Spleen (tissue), 11 donors: ENCODE data around the gene DCLK2. TPM values are rescaled to one million over a fixed set of nuclear protein-coding genes. Genes with fewer than 3 reads are reported as not detected.

Experiments used
- DNase-seq: peaks from one replicate; pipeline ENCODE4 v3.0.0-alpha.2; 2020
- H3K27ac ChIP-seq, 8 donors: fragments of 200-600 bp; sonication (generic) in 7 of 8; 1 replicate in 4 of 8; 2 replicates in 4 of 8; pipeline versions ENCODE4 v1.5.0 to v1.8.0; 2016 to 2021; ENCODE audit warnings: inconsistent platforms in 4 of 8, mild to moderate bottlenecking in 4 of 8, moderate library complexity in 1 of 8
- H3K27me3 ChIP-seq, 7 donors: fragments of 200-600 bp; sonication (generic) in 6 of 7; replicated peaks in 1 of 7; 1 replicate in 4 of 7; 2 replicates in 3 of 7; pipeline versions ENCODE4 v1.5.0 to v1.8.0; 2016 to 2021; ENCODE audit warnings: inconsistent platforms in 3 of 7, mild to moderate bottlenecking in 1 of 7
- H3K36me3 ChIP-seq, 6 donors: fragments of 200-600 bp; sonication (generic) in 5 of 6; 1 replicate in 4 of 6; 2 replicates in 2 of 6; pipeline versions ENCODE4 v1.5.0 to v1.8.0; 2016 to 2021; ENCODE audit warnings: inconsistent platforms in 2 of 6
- H3K4me1 ChIP-seq, 6 donors: fragments of 200-600 bp; sonication (generic) in 5 of 6; 1 replicate in 3 of 6; 2 replicates in 3 of 6; pipeline versions ENCODE4 v1.5.0 to v1.8.0; 2016 to 2021; ENCODE audit warnings: inconsistent platforms in 3 of 6
- H3K4me3 ChIP-seq, 8 donors: fragments of 200-600 bp; sonication (generic) in 7 of 8; 1 replicate in 4 of 8; 2 replicates in 4 of 8; pipeline versions ENCODE4 v1.5.0 to v1.8.0; 2016 to 2021; ENCODE audit warnings: inconsistent platforms in 4 of 8, mild to moderate bottlenecking in 4 of 8, moderate library complexity in 2 of 8
- H3K9me3 ChIP-seq, 8 donors: fragments of 200-600 bp; sonication (generic) in 7 of 8; 1 replicate in 4 of 8; 2 replicates in 4 of 8; pipeline versions ENCODE4 v1.5.0 to v1.8.0; 2016 to 2021; ENCODE audit warnings: inconsistent platforms in 4 of 8
- CTCF ChIP-seq, 11 experiments: fragments of 200-600 bp in 7 of 11; fragments of 450-650 bp in 4 of 11; sonication (generic) in 4 of 11; IDR thresholded peaks in 8 of 11; conservative IDR thresholded peaks in 3 of 11; 1 replicate in 7 of 11; 2 replicates in 4 of 11; pipeline versions ENCODE4 v1.4.0 to v1.8.0; 2016 to 2021; ENCODE audit warnings: antibody characterized with exemption in 11 of 11, inconsistent platforms in 4 of 11, mild to moderate bottlenecking in 1 of 11
- POLR2A ChIP-seq, 3 donors: fragments of 450-650 bp; IDR thresholded peaks; one replicate each; pipeline ENCODE4 v1.5.1; 2017; ENCODE audit warnings: antibody characterized with exemption in 3 of 3, mild to moderate bottlenecking in 1 of 3
- POLR2AphosphoS5 ChIP-seq, 3 donors: sonication (generic); formaldehyde crosslinking; IDR thresholded peaks; one replicate each; pipeline ENCODE4 v1.5.1; 2017; ENCODE audit warnings: antibody characterized with exemption in 3 of 3
- WGBS, 5 donors: extraction: QIAGEN DNeasy Blood & Tissue Kit in 3 of 5; methylation state at CpG; one replicate each; pipeline versions ENCODE4 v1.1.5 to v1.1.7; 2013 to 2018; 5-methylcytosine and 5-hydroxymethylcytosine counted together
- intact Hi-C: fragments of 100-400 bp; cut with DNase I; formaldehyde crosslinking; loops from one replicate; pipeline ENCODE4 v1.15.0; 2023; ENCODE audit warnings: low total_unique reads
- polyA plus RNA-seq, 3 donors: library from polyadenylated mRNA; stranded (reverse); fragments of 200-250 nt; gene quantifications; one replicate each; pipeline ENCODE4 v1.2.1, GENCODE V29; 2013
- total RNA-seq, 7 donors: library from RNA; depleted of rRNA in 3 of 7; stranded (reverse); fragments of >200 nt in 3 of 7; fragmentation: NEBNext Ultra II Directional in 4 of 7; extraction: Animal tissue kit (Norgen Biotek cat#: 25700) in 4 of 7; gene quantifications; one replicate each; pipeline versions ENCODE4 v1.1.0 to v1.2.1, GENCODE V29; 2016 to 2021
- donor health status: healthy with polysubstance abuse.
- donor health status: DM: no; HTN: no; CAD: no; lungs with moderate emphysema.
- donor health status: DM: no; HTN: no; CAD: no.
- donor health status: Bipolar disorder and iron deficiency.
- donor health status: healthy.
- donor health status: DM: no; HTN: no; CAD: no.
- donor health status: DM: yes; HTN: yes; CAD: no.

DCLK2 gene
- total and polyA plus RNA-seq, 10 donors, result 0.53 to 6.1 (median 3.9) TPM

DNA sequence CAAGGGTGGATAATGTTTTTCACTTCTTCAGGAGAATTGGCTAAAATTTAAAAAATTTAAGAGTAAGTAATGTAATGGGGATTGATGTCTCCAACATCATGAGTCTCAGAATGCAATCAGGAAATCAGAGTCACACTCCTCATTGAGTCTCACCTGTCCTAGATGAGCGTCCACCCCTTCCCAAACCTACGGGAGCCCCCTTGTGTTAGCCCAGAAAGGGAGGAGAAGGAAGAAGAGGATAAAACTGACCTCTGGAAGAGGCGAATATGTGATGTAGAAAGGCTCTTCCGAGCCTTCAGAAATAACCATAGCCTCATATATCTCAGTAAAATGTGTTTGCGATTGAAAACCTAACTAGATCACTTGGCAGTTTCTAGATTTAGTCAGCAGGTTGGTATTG is 157.1 kb downstream of the DCLK2 start:
- Histone ChIP-seq H3K27ac (no peak overlapping the region), H3K36me3 (peaks cover 0 to 9% (median 0%) of the 10 kb centered on the region in 6 donors), H3K4me1 (peaks cover 0 to 4% (median 0%) of the 10 kb centered on the region in 6 donors), H3K27me3 (no peaks in the 10 kb centered on the region), H3K9me3 (no peaks in the 10 kb centered on the region), H3K4me3 (no peak overlapping the region)
- 81 to 94% (median 90%) methylated on average over 5 of the region's 5 CpGs for WGBS, 5 donors
- no peak for TF ChIP-seq POLR2A (IDR thresholded peaks at IDR 0.05)
- TF ChIP-seq POLR2AphosphoS5 (IDR thresholded peaks at IDR 0.05), result no peak
- no peak for TF ChIP-seq CTCF (IDR thresholded peaks at IDR 0.05 in 8 of 11, conservative IDR thresholded peaks at IDR 0.05 in 3 of 11)
- DNase-seq, result no peak
- intact Hi-C loops, result loop anchor here (10.0 kb wide), 1 partner anchor 221 kb away; no protein-coding TSS in a partner anchor

DNA sequence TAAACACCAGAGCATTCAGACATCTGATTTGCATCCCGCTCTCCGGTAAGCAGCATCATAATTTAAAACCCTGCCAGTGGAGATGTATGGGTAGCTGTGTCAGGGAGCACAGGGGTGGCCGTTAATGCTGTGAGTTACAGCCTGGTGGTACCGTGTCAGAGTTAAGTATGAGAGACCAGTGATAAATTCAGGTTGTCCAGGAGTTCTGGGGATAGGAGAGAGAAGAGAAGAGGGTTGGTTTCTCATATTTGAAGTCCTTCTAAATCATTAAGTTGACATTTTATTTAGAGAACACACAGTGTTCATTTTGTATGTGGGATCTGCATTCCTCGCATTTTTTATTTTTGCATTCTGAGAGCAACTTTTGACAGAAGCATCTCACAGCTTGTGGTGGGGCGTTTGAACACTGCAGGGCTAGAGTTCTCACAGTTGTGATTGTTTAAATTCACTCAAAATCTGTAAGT is 157.6 kb downstream of the DCLK2 start:
- H3K36me3 ChIP-seq, result peaks cover 0 to 9% (median 0%) of the 10 kb centered on the region in 6 donors
- no peak for DNase-seq
- H3K27me3 ChIP-seq, result no peaks in the 10 kb centered on the region
- no peak overlapping the region for H3K4me3 ChIP-seq
- WGBS, 5 donors, result 79 to 92% (median 82%) methylated on average over 6 of the region's 6 CpGs
- no peaks in the 10 kb centered on the region for H3K9me3 ChIP-seq
- intact Hi-C loops, result loop anchor here (10.0 kb wide), 1 partner anchor 221 kb away; no protein-coding TSS in a partner anchor
- no peak overlapping the region for H3K27ac ChIP-seq
- TF ChIP-seq CTCF (IDR thresholded peaks at IDR 0.05 in 8 of 11, conservative IDR thresholded peaks at IDR 0.05 in 3 of 11), result no peak
- no peak for TF ChIP-seq POLR2A (IDR thresholded peaks at IDR 0.05)
- TF ChIP-seq POLR2AphosphoS5 (IDR thresholded peaks at IDR 0.05), result no peak
- peaks cover 0 to 4% (median 0%) of the 10 kb centered on the region in 6 donors for H3K4me1 ChIP-seq

- Histone ChIP-seq H3K36me3 (peaks cover 0 to 9% (median 0%) of the 10 kb centered on the region in 6 donors), H3K4me1 (peaks cover 0 to 4% (median 0%) of the 10 kb centered on the region in 6 donors), H3K9me3 (no peaks in the 10 kb centered on the region), H3K27me3 (no peaks in the 10 kb centered on the region), H3K4me3 (no peak overlapping the region), H3K27ac (no peak overlapping the region)
- intact Hi-C loops, result loop anchor here (10.0 kb wide), 1 partner anchor 222 kb away; no protein-coding TSS in a partner anchor
- no peak for DNase-seq
- TF ChIP-seq CTCF (IDR thresholded peaks at IDR 0.05 in 8 of 11, conservative IDR thresholded peaks at IDR 0.05 in 3 of 11) (no peak), POLR2AphosphoS5 (IDR thresholded peaks at IDR 0.05) (no peak), POLR2A (IDR thresholded peaks at IDR 0.05) (no peak)
Measured at GRCh38 chr4:150236626-150237025, 158.4 kb downstream of the DCLK2 start.

DNA sequence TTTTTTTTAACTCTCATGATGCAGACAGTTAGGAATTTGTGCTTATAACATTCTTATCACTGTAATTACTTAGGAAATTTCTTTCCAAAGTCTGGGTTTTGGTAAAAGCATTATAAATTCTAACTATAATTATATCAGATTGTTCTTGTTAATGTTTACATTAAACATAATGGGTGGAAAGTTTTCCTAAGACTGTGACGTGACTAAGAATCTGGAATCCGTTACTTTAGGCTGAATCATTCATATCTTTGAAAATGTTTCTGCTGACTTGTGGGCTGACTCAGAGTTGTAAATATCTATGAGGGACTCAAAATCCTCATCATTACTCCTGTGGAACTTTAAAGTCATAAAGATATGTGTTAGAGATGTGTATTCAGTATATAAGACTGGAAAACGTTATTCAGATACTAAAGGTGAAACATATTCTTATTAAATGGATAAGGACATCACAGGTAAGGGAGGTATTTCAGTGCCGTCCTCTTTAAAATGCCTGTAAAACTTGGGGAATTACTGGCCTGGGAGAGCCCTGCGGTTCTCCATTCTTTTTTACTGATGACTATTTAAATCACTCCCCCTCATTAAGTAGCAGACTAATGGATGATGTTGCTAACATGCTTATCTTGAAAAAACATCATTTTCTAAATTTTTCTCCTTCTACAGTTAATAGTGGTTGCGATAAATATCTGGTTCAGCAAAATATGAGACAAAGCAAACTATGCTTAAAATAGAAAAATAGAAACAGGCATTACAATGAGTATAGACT is 159.0 kb downstream of the DCLK2 start:
- no peak for TF ChIP-seq POLR2AphosphoS5 (IDR thresholded peaks at IDR 0.05)
- no peak for TF ChIP-seq CTCF (IDR thresholded peaks at IDR 0.05 in 8 of 11, conservative IDR thresholded peaks at IDR 0.05 in 3 of 11)
- TF ChIP-seq POLR2A (IDR thresholded peaks at IDR 0.05), result no peak
- no peaks in the 10 kb centered on the region for H3K9me3 ChIP-seq
- whole genome bisulfite sequencing, 5 donors, result 70 to 87% (median 80%) methylated on average over 6 of the region's 6 CpGs

More for the DNA sequence above, 159.0 kb downstream of the DCLK2 start:
- H3K4me1 ChIP-seq, result peaks cover 0 to 4% (median 0%) of the 10 kb centered on the region in 6 donors
- DNase-seq, result no peak
- H3K4me3 ChIP-seq, result no peak overlapping the region
- no peak overlapping the region for H3K27ac ChIP-seq
- intact Hi-C loops, result loop anchor here (10.0 kb wide), 1 partner anchor 222 kb away; no protein-coding TSS in a partner anchor
- no peaks in the 10 kb centered on the region for H3K27me3 ChIP-seq
- peaks cover 0 to 9% (median 0%) of the 10 kb centered on the region in 6 donors for H3K36me3 ChIP-seq
